HepG2 (cell line): ENCODE data around the gene TUBB3. TPM values are rescaled to one million over a fixed set of nuclear protein-coding genes. Genes with fewer than 3 reads are reported as not detected.

Experiments used
- FOXJ3 ChIP-seq: sonication (generic); formaldehyde crosslinking; IDR thresholded peaks from 2 replicates; pipeline ENCODE4 v1.4.0; 2020; ENCODE audit warnings: missing genetic modification reagents, mild to moderate bottlenecking, borderline replicate concordance
- GABPB1 ChIP-seq: IDR thresholded peaks from 2 replicates; pipeline ENCODE4 v1.6.1; 2016; ENCODE audit warnings: mild to moderate bottlenecking, missing genetic modification reagents, moderate library complexity, missing compliant biosample characterization
- GLI4 ChIP-seq: sonication (generic); formaldehyde crosslinking; IDR thresholded peaks from 2 replicates; pipeline ENCODE4 v1.5.1; 2020; ENCODE audit warnings: missing genetic modification reagents, mild to moderate bottlenecking, moderate library complexity, borderline replicate concordance
- HMGA1 ChIP-seq: sonication (generic); formaldehyde crosslinking; conservative IDR thresholded peaks from 2 replicates; pipeline ENCODE4 v1.4.0; 2020; ENCODE audit warnings: missing genetic modification reagents
- MEIS2 ChIP-seq: sonication (generic); formaldehyde crosslinking; IDR thresholded peaks from 2 replicates; pipeline ENCODE4 v1.9.0; 2021; ENCODE audit warnings: mild to moderate bottlenecking, missing genetic modification reagents
- NFKBIZ ChIP-seq: IDR thresholded peaks from 2 replicates; pipeline ENCODE4 v1.6.1; 2018; ENCODE audit warnings: missing genetic modification reagents, missing compliant biosample characterization
- NR1H2 ChIP-seq: sonication (generic); formaldehyde crosslinking; IDR thresholded peaks from 2 replicates; pipeline ENCODE4 v1.8.1; 2022; ENCODE audit warnings: low read depth, missing genetic modification reagents, borderline replicate concordance
- NR2F6 ChIP-seq, 2 experiments: IDR thresholded peaks; 2 replicates each; pipeline ENCODE4 v1.6.1; 2016; ENCODE audit warnings: antibody characterized with exemption in 1 of 2, mild to moderate bottlenecking in 1 of 2
- PBX2 ChIP-seq: IDR thresholded peaks from 2 replicates; pipeline ENCODE4 v1.6.1; 2016; ENCODE audit warnings: control low read depth
- PRDM4 ChIP-seq: sonication (generic); formaldehyde crosslinking; IDR thresholded peaks from 2 replicates; pipeline ENCODE4 v1.9.0; 2021; ENCODE audit warnings: missing genetic modification reagents, borderline replicate concordance
- RAD21 ChIP-seq: fragments of 450-650 bp; formaldehyde crosslinking; IDR thresholded peaks from 2 replicates; pipeline ENCODE4 v1.5.0; 2020; ENCODE audit warnings: mild to moderate bottlenecking
- SP140L ChIP-seq: sonication (generic); formaldehyde crosslinking; IDR thresholded peaks from 2 replicates; pipeline ENCODE4 v1.4.0; 2020; ENCODE audit warnings: missing genetic modification reagents, borderline replicate concordance
- WIZ ChIP-seq: sonication (generic); formaldehyde crosslinking; IDR thresholded peaks from 2 replicates; pipeline ENCODE4 v1.5.1; 2020; ENCODE audit warnings: mild to moderate bottlenecking, missing genetic modification reagents
- ZBTB49 ChIP-seq: sonication (generic); formaldehyde crosslinking; IDR thresholded peaks from 2 replicates; pipeline ENCODE4 v1.4.0; 2020; ENCODE audit warnings: missing genetic modification reagents, borderline replicate concordance
- ZFP90 ChIP-seq: sonication (generic); formaldehyde crosslinking; IDR thresholded peaks from 2 replicates; pipeline ENCODE4 v1.8.0; 2022; ENCODE audit warnings: missing genetic modification reagents, mild to moderate bottlenecking, inconsistent platforms, borderline replicate concordance
- ZNF44 ChIP-seq: sonication (generic); formaldehyde crosslinking; IDR thresholded peaks from 2 replicates; pipeline ENCODE4 v1.5.1; 2020; ENCODE audit warnings: mild to moderate bottlenecking, missing genetic modification reagents
- ZNF574 ChIP-seq: sonication (generic); formaldehyde crosslinking; IDR thresholded peaks from 2 replicates; pipeline ENCODE4 v1.4.0; 2020; ENCODE audit warnings: missing genetic modification reagents
- ZNF672 ChIP-seq: sonication (generic); formaldehyde crosslinking; IDR thresholded peaks from 2 replicates; pipeline ENCODE4 v1.8.1; 2022; ENCODE audit warnings: missing genetic modification reagents
- ZNF782 ChIP-seq: sonication (generic); formaldehyde crosslinking; IDR thresholded peaks from 2 replicates; pipeline ENCODE4 v1.4.0; 2020; ENCODE audit warnings: missing genetic modification reagents, mild to moderate bottlenecking, borderline replicate concordance
- ZSCAN21 ChIP-seq: sonication (generic); formaldehyde crosslinking; IDR thresholded peaks from 2 replicates; pipeline ENCODE4 v1.8.0; 2022; ENCODE audit warnings: mild to moderate bottlenecking, missing genetic modification reagents, moderate library complexity, borderline replicate concordance
- polyA plus RNA-seq, 8 experiments: library from polyadenylated mRNA; depleted of rRNA in 3 of 8; stranded (reverse) in 7 of 8; unstranded in 1 of 8; fragments of >200 nt; fragmentation: Illumina TruSeq in 4 of 8; extraction: Trizol in 4 of 8; gene quantifications; 2 replicates each; pipeline versions ENCODE4 v1.2.1 to v1.2.3, GENCODE V29; 2011 to 2016; ENCODE audit warnings: low read depth in 4 of 8, missing spikeins in 1 of 8, mixed read lengths in 1 of 8; ENCODE audit not compliant: insufficient read depth in 1 of 8
- total RNA-seq, 5 experiments: library from RNA; depleted of rRNA; stranded (reverse); fragments of >200 nt; fragmentation: Illumina TruSeq; extraction: Trizol; gene quantifications; 2 replicates each; pipeline ENCODE4 v1.2.3, GENCODE V29; 2016; ENCODE audit warnings: low read depth in 1 of 5

The TUBB3 gene
- total and polyA plus RNA-seq, 2 of the 13 experiments (the other 11 are each of a cell fraction or from before 2014, with no cell fraction given): 110 to 185 TPM

- TF ChIP-seq SP140L (peak; percentile 68; the same call in 1 of the 2 replicates), WIZ (CRISPR knock-in tag) (no peak; the same call in 1 of the 2 replicates), HMGA1 (CRISPR knock-in tag) (no peak), ZNF44 (peak; percentile 94; the same call in 1 of the 2 replicates), ZNF574 (CRISPR knock-in tag) (peak; percentile 94), NR2F6 (IDR thresholded peaks at IDR 0.05) (peak; percentile 65; the same call in 1 of the 2 replicates), NR2F6 (CRISPR knock-in tag; IDR thresholded peaks at IDR 0.05) (peak; percentile 95), GABPB1 (CRISPR knock-in tag) (peak; percentile 95), ZSCAN21 (CRISPR knock-in tag) (peak; percentile 99; the same call in 1 of the 2 replicates), PRDM4 (CRISPR knock-in tag) (0 out of 2 replicates have a peak, but pooled peaks have one; percentile 73), NR1H2 (peak; percentile 95), MEIS2 (CRISPR knock-in tag) (peak; percentile 96), RAD21 (no peak; the same call in none of the 2 replicates), ZBTB49 (CRISPR knock-in tag) (peak; percentile 93), FOXJ3 (peak; percentile 61; the same call in 1 of the 2 replicates), NFKBIZ (CRISPR knock-in tag) (peak; percentile 78; the same call in 1 of the 2 replicates), PBX2 (CRISPR knock-in tag) (no peak), ZNF672 (CRISPR knock-in tag) (peak; percentile 88; the same call in 1 of the 2 replicates), ZFP90 (CRISPR knock-in tag) (peak; percentile 94), GLI4 (peak; percentile 93), ZNF782 (CRISPR knock-in tag) (peak; percentile 96)
Observed at GRCh38 chr16:89917773-89918452, 5.2 kb upstream of the TUBB3 start (continued).
